WTC11 (cell line): Measurements from ENCODE around the gene STK32A. TPM values are rescaled to one million over a fixed set of nuclear protein-coding genes. Genes with fewer than 3 reads are reported as not detected.

Experiments
- ATAC-seq: fragments of 200-7000 bp; cut with Tn5 transposase; 2 replicates; pipeline ENCODE4 v1.10.0; 2021; ENCODE audit warnings: mild to moderate bottlenecking, moderate library complexity
- CTCF ChIA-PET: fragments of 300-600 bp; sonication (Branson Sonifier 250); formaldehyde crosslinking; loops from one replicate; lab custom pipeline; 2021; ENCODE audit warnings: antibody characterized with exemption; lab: Charles Lee
- POLR2A ChIA-PET: fragments of 350-600 bp; sonication (Branson Sonifier 250); formaldehyde crosslinking; loops from one replicate; lab custom pipeline; 2021; ENCODE audit warnings: antibody characterized with exemption; lab: Charles Lee
- DNase-seq: peaks from one replicate; pipeline ENCODE4 v3.0.0; 2021; ENCODE audit warnings: low spot score
- H3K27ac Mint-ChIP-seq: 2 replicates; pipeline ENCODE4 v1.8.0; 2021; ENCODE audit warnings: mixed read lengths
- H3K27me3 Mint-ChIP-seq: 2 replicates; pipeline ENCODE4 v1.8.0; 2021; ENCODE audit warnings: low read depth, mild to moderate bottlenecking, moderate library complexity, mixed read lengths
- H3K36me3 Mint-ChIP-seq: 2 replicates; pipeline ENCODE4 v1.8.0; 2021; ENCODE audit warnings: mixed read lengths
- H3K4me1 Mint-ChIP-seq: 2 replicates; pipeline ENCODE4 v1.8.0; 2022; ENCODE audit warnings: mixed read lengths
- H3K4me3 Mint-ChIP-seq: 2 replicates; pipeline ENCODE4 v1.8.0; 2021; ENCODE audit warnings: mild to moderate bottlenecking, moderate library complexity, mixed read lengths
- H3K9me3 Mint-ChIP-seq: 2 replicates; pipeline ENCODE4 v1.8.0; 2021; ENCODE audit warnings: mixed read lengths
- CBFB ChIP-seq: sonication (generic); formaldehyde crosslinking; IDR thresholded peaks from 2 replicates; pipeline ENCODE4 v1.8.1; 2022; ENCODE audit warnings: mild to moderate bottlenecking, low read depth, missing genetic modification reagents
- CDX4 ChIP-seq: fragments of 250-450 bp; sonication (Bioruptor Pico); IDR thresholded peaks from 2 replicates; pipeline ENCODE4 v1.9.0; 2021; ENCODE audit warnings: moderate library complexity, mild to moderate bottlenecking, inconsistent platforms, borderline replicate concordance
- FOXP4 ChIP-seq: sonication (generic); formaldehyde crosslinking; IDR thresholded peaks from 2 replicates; pipeline ENCODE4 v1.8.0; 2022; ENCODE audit warnings: mild to moderate bottlenecking, missing genetic modification reagents
- GRHL2 ChIP-seq: fragments of 250-450 bp; sonication (Bioruptor Pico); IDR thresholded peaks from 2 replicates; pipeline ENCODE4 v1.8.0; 2022; ENCODE audit warnings: mild to moderate bottlenecking, moderate library complexity; ENCODE audit not compliant: insufficient replicate concordance, severe bottlenecking
- HMGA2 ChIP-seq: fragments of 250-450 bp; sonication (Bioruptor Pico); IDR thresholded peaks from 2 replicates; pipeline ENCODE4 v1.4.0; 2021; ENCODE audit warnings: mild to moderate bottlenecking, moderate library complexity
- IRF1 ChIP-seq: sonication (generic); formaldehyde crosslinking; IDR thresholded peaks from 2 replicates; pipeline ENCODE4 v1.8.0; 2023; ENCODE audit warnings: missing genetic modification reagents
- IRF2 ChIP-seq: sonication (generic); formaldehyde crosslinking; IDR thresholded peaks from 2 replicates; pipeline ENCODE4 v1.8.0; 2022; ENCODE audit warnings: low read depth, missing genetic modification reagents, borderline replicate concordance
- JAZF1 ChIP-seq: fragments of 250-450 bp; sonication (Bioruptor Pico); IDR thresholded peaks from 2 replicates; pipeline ENCODE4 v1.9.0; 2021; ENCODE audit warnings: moderate library complexity, mild to moderate bottlenecking, inconsistent platforms
- JUN ChIP-seq: sonication (generic); formaldehyde crosslinking; IDR thresholded peaks from 2 replicates; pipeline ENCODE4 v1.8.0; 2023; ENCODE audit warnings: mild to moderate bottlenecking, missing genetic modification reagents
- MAX ChIP-seq: sonication (generic); formaldehyde crosslinking; IDR thresholded peaks from 2 replicates; pipeline ENCODE4 v1.8.0; 2022; ENCODE audit warnings: mild to moderate bottlenecking, missing genetic modification reagents
- MLX ChIP-seq: sonication (generic); formaldehyde crosslinking; IDR thresholded peaks from 2 replicates; pipeline ENCODE4 v1.8.1; 2023; ENCODE audit warnings: mild to moderate bottlenecking, missing genetic modification reagents, moderate library complexity
- MXD4 ChIP-seq: fragments of 250-450 bp; sonication (Bioruptor Pico); IDR thresholded peaks from 2 replicates; pipeline ENCODE4 v1.8.0; 2021; ENCODE audit warnings: mild to moderate bottlenecking, moderate library complexity, borderline replicate concordance
- NR2C2 ChIP-seq: sonication (generic); formaldehyde crosslinking; IDR thresholded peaks from 2 replicates; pipeline ENCODE4 v1.8.0; 2022; ENCODE audit warnings: mild to moderate bottlenecking, missing genetic modification reagents
- OVOL2 ChIP-seq: fragments of 250-450 bp; sonication (Bioruptor Pico); IDR thresholded peaks from 2 replicates; pipeline ENCODE4 v1.9.0; 2021; ENCODE audit warnings: mild to moderate bottlenecking, borderline replicate concordance
- SP1 ChIP-seq: sonication (generic); formaldehyde crosslinking; conservative IDR thresholded peaks from 2 replicates; pipeline ENCODE4 v1.8.1; 2022; ENCODE audit warnings: missing genetic modification reagents
- STAT6 ChIP-seq: sonication (generic); formaldehyde crosslinking; conservative IDR thresholded peaks from 2 replicates; pipeline ENCODE4 v1.8.1; 2023; ENCODE audit warnings: mild to moderate bottlenecking, low read depth, missing genetic modification reagents, moderate library complexity
- USF1 ChIP-seq: sonication (generic); formaldehyde crosslinking; IDR thresholded peaks from 2 replicates; pipeline ENCODE4 v1.8.0; 2022; ENCODE audit warnings: mild to moderate bottlenecking, missing genetic modification reagents
- ZBTB21 ChIP-seq: sonication (generic); formaldehyde crosslinking; IDR thresholded peaks from 2 replicates; pipeline ENCODE4 v1.8.1; 2023; ENCODE audit warnings: mild to moderate bottlenecking, missing genetic modification reagents, borderline replicate concordance
- ZMAT4 ChIP-seq: fragments of 250-450 bp; sonication (Bioruptor Pico); IDR thresholded peaks from 2 replicates; pipeline ENCODE4 v1.9.0; 2021; ENCODE audit warnings: mild to moderate bottlenecking
- ZNF263 ChIP-seq: sonication (generic); formaldehyde crosslinking; IDR thresholded peaks from 2 replicates; pipeline ENCODE4 v1.8.1; 2022; ENCODE audit warnings: low read depth, mild to moderate bottlenecking, moderate library complexity, missing genetic modification reagents
- ZNF425 ChIP-seq: fragments of 250-450 bp; sonication (Bioruptor Pico); conservative IDR thresholded peaks from 2 replicates; pipeline ENCODE4 v1.9.0; 2021; ENCODE audit warnings: mild to moderate bottlenecking
- total RNA-seq: library from RNA; stranded (reverse); gene quantifications from 3 replicates; pipeline ENCODE4 v1.2.3, GENCODE V29; 2021

Gene STK32A
- total RNA-seq, 1 experiment from 2014 or later: 1.7 TPM

GRCh38 chr5:147339313-147339712, 104.5 kb downstream of the STK32A start:
- CTCF ChIA-PET: interaction anchor here (1.2 to 1.5 kb wide), 3 partner anchors 13 to 105 kb away, joined by 3 to 7 read pairs (median 4); partner anchors contain the start of gene STK32A
- Mint-ChIP-seq H3K4me3 (no peak overlapping the region), H3K9me3 (peaks cover 23% of the 10 kb centered on the region)

GRCh38 chr5:147340941-147341340, 106.1 kb downstream of the STK32A start:
- DNase-seq (no peak), ATAC-seq (no peak)
- Mint-ChIP-seq H3K27ac (no peak overlapping the region), H3K4me3 (no peak overlapping the region), H3K36me3 (peaks cover 18% of the 10 kb centered on the region), H3K9me3 (peaks cover 23% of the 10 kb centered on the region), H3K4me1 (peaks cover 16% of the 10 kb centered on the region), H3K27me3 (0 out of 2 replicates have a peak, but pooled peaks cover 2% of the 10 kb centered on the region)
- ChIA-PET CTCF (interaction anchor here (1.5 kb wide), 1 partner anchor 29 kb away, joined by 3 read pairs; no protein-coding TSS in a partner anchor), POLR2A (no interaction called here)
- TF ChIP-seq FOXP4 (CRISPR knock-in tag) (no peak), IRF2 (CRISPR knock-in tag) (no peak), IRF1 (CRISPR knock-in tag) (no peak), STAT6 (CRISPR knock-in tag) (no peak), MXD4 (CRISPR knock-in tag) (no peak)

More at GRCh38 chr5:147339313-147339712, 104.5 kb downstream of the STK32A start:
- Mint-ChIP-seq H3K36me3 (peaks cover 18% of the 10 kb centered on the region), H3K27ac (no peak overlapping the region), H3K27me3 (0 out of 2 replicates have a peak, but pooled peaks cover 2% of the 10 kb centered on the region), H3K4me1 (peaks cover 16% of the 10 kb centered on the region)
- DNase-seq (no peak), ATAC-seq (no peak)
- POLR2A ChIA-PET: no interaction called here
- no peak for TF ChIP-seq ZMAT4 (CRISPR knock-in tag)
- no peak for TF ChIP-seq USF1 (CRISPR knock-in tag)
- no peak for TF ChIP-seq CBFB (CRISPR knock-in tag)
- TF ChIP-seq IRF1 (CRISPR knock-in tag): no peak
- TF ChIP-seq CDX4 (CRISPR knock-in tag): no peak
- TF ChIP-seq MAX (CRISPR knock-in tag): no peak
- TF ChIP-seq NR2C2: no peak
- TF ChIP-seq HMGA2 (CRISPR knock-in tag): no peak
- no peak for TF ChIP-seq ZNF425 (CRISPR knock-in tag)
- no peak for TF ChIP-seq MLX (CRISPR knock-in tag)
- no peak for TF ChIP-seq ZBTB21
- no peak for TF ChIP-seq JAZF1
- no peak for TF ChIP-seq IRF2 (CRISPR knock-in tag)
- TF ChIP-seq SP1 (CRISPR knock-in tag): no peak
- TF ChIP-seq GRHL2 (CRISPR knock-in tag): no peak
- no peak for TF ChIP-seq OVOL2 (CRISPR knock-in tag)
- no peak for TF ChIP-seq ZNF263 (CRISPR knock-in tag)
- no peak for TF ChIP-seq JUN (CRISPR knock-in tag)
